HepG2 (cell line): ENCODE results near the gene MACROD2. TPM values are rescaled to one million over a fixed set of nuclear protein-coding genes. Genes with fewer than 3 reads are reported as not detected.
A peak's percentile ranks its signal among the peaks of the same experiment; 100 is the strongest.

ENCODE experiments used
- ATRX ChIP-seq: sonication (generic); formaldehyde crosslinking; IDR thresholded peaks from 2 replicates; pipeline ENCODE4 v1.4.0; 2020; ENCODE audit warnings: missing genetic modification reagents, borderline replicate concordance
- FOSL2 ChIP-seq: sonication (generic); formaldehyde crosslinking; IDR thresholded peaks from 2 replicates; pipeline ENCODE4 v1.4.0; 2020; ENCODE audit warnings: missing genetic modification reagents
- FOXA3 ChIP-seq: IDR thresholded peaks from 2 replicates; pipeline ENCODE4 v1.6.1; 2016; ENCODE audit warnings: missing genetic modification reagents, missing compliant biosample characterization
- SKI ChIP-seq: fragments of 450-650 bp; IDR thresholded peaks from one replicate; pipeline ENCODE4 v1.6.1; 2018; ENCODE audit warnings: mild to moderate bottlenecking; ENCODE audit not compliant: partially characterized antibody
- SNAPC4 ChIP-seq: sonication (generic); formaldehyde crosslinking; IDR thresholded peaks from 2 replicates; pipeline ENCODE4 v1.4.0; 2020; ENCODE audit warnings: mild to moderate bottlenecking, missing genetic modification reagents
- STAG1 ChIP-seq: sonication (generic); formaldehyde crosslinking; IDR thresholded peaks from 2 replicates; pipeline ENCODE4 v1.4.0; 2020; ENCODE audit warnings: missing genetic modification reagents
- STAT6 ChIP-seq: sonication (generic); formaldehyde crosslinking; IDR thresholded peaks from 2 replicates; pipeline ENCODE4 v1.4.0; 2020; ENCODE audit warnings: missing genetic modification reagents, mild to moderate bottlenecking, borderline replicate concordance
- TCF12 ChIP-seq, 2 experiments: fragments of 450-650 bp in 1 of 2; sonication (generic) in 1 of 2; formaldehyde crosslinking in 1 of 2; IDR thresholded peaks; 2 replicates each; pipeline versions ENCODE4 v1.6.1 to v1.8.0; 2017 to 2022; ENCODE audit warnings: antibody characterized with exemption in 1 of 2, mild to moderate bottlenecking in 1 of 2, missing genetic modification reagents in 1 of 2, moderate library complexity in 1 of 2
- TSC22D2 ChIP-seq: sonication (generic); formaldehyde crosslinking; IDR thresholded peaks from 2 replicates; pipeline ENCODE4 v1.5.1; 2020; ENCODE audit warnings: missing genetic modification reagents, mild to moderate bottlenecking, borderline replicate concordance
- ZFP62 ChIP-seq: sonication (generic); formaldehyde crosslinking; IDR thresholded peaks from 2 replicates; pipeline ENCODE4 v1.4.0; 2020; ENCODE audit warnings: missing genetic modification reagents
- ZFY ChIP-seq: sonication (generic); formaldehyde crosslinking; IDR thresholded peaks from 2 replicates; pipeline ENCODE4 v1.4.0; 2020; ENCODE audit warnings: missing genetic modification reagents
- ZNF317 ChIP-seq: sonication (generic); formaldehyde crosslinking; IDR thresholded peaks from 2 replicates; pipeline ENCODE4 v1.5.0; 2020; ENCODE audit warnings: mild to moderate bottlenecking, missing genetic modification reagents
- ZNF414 ChIP-seq: sonication (generic); formaldehyde crosslinking; IDR thresholded peaks from 2 replicates; pipeline ENCODE4 v1.5.0; 2020; ENCODE audit warnings: missing genetic modification reagents
- ZNF484 ChIP-seq: sonication (generic); formaldehyde crosslinking; IDR thresholded peaks from 2 replicates; pipeline ENCODE4 v1.5.1; 2020; ENCODE audit warnings: mild to moderate bottlenecking, low read depth, missing genetic modification reagents, borderline replicate concordance
- polyA plus RNA-seq, 8 experiments: library from polyadenylated mRNA; depleted of rRNA in 3 of 8; stranded (reverse) in 7 of 8; unstranded in 1 of 8; fragments of >200 nt; fragmentation: Illumina TruSeq in 4 of 8; extraction: Trizol in 4 of 8; gene quantifications; 2 replicates each; pipeline versions ENCODE4 v1.2.1 to v1.2.3, GENCODE V29; 2011 to 2016; ENCODE audit warnings: low read depth in 4 of 8, missing spikeins in 1 of 8, mixed read lengths in 1 of 8; ENCODE audit not compliant: insufficient read depth in 1 of 8
- total RNA-seq, 5 experiments: library from RNA; depleted of rRNA; stranded (reverse); fragments of >200 nt; fragmentation: Illumina TruSeq; extraction: Trizol; gene quantifications; 2 replicates each; pipeline ENCODE4 v1.2.3, GENCODE V29; 2016; ENCODE audit warnings: low read depth in 1 of 5
- TF ChIP-seq, protein P1 (sequence below): sonication (generic); formaldehyde crosslinking; IDR thresholded peaks from 2 replicates; pipeline ENCODE4 v1.8.1; 2023; ENCODE audit warnings: missing genetic modification reagents, mild to moderate bottlenecking, borderline replicate concordance
- TF ChIP-seq, protein P2 (sequence below): sonication (generic); formaldehyde crosslinking; IDR thresholded peaks from 2 replicates; pipeline ENCODE4 v1.5.0; 2020; ENCODE audit warnings: mild to moderate bottlenecking, missing genetic modification reagents, moderate library complexity
- TF ChIP-seq, protein P3 (sequence below): sonication (generic); formaldehyde crosslinking; IDR thresholded peaks from 2 replicates; pipeline ENCODE4 v1.4.0; 2020; ENCODE audit warnings: mild to moderate bottlenecking, missing genetic modification reagents

The MACROD2 gene
- total and polyA plus RNA-seq, 2 of the 13 experiments (the other 11 are each of a cell fraction or from before 2014, with no cell fraction given): 0.13 to 0.51 TPM

DNA sequence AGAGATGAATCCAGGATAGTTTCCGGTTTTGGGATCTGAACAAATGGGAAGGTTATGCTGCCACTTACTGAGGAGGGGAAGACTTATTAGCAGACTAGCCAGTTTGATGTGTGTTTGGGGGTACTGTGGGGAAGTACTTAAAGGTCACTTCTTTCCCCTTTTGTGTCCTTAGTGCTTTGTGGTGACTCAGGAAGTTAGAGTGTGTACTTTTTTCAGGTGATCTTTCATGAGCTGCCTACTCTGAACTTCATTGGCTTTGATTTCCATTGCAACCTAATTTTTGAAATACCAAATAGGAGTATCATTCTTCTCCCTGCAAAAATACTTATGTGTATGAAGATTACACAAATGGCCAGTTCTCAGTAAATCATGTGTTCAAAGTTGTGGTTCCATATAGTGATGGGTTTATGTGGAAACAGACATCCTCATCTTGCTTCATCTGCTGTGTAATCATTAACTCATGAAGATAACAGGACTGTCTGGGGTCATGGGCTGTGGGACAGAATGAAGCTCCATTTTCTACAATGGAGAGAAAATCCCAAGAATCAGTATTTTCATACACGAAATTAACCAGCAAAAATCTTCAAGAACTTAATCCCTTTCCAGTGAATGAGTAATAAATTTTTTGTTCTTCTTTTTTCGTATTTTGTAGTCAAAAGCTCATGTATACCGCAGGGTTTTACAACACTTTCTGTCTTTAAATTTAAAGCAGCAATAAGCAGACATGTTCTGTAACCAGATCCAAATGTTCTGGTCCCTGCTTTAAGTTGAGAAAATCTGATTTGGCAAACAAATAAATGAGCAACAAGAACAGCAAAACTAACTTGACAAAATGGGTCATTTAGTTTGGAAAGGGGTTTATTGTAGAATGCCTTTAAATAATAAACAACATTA lies 614.3 kb downstream of the MACROD2 start (continued):
- TF ChIP-seq ZNF317 (CRISPR knock-in tag) (no peak), TSC22D2 (CRISPR knock-in tag) (no peak), FOSL2 (no peak), SKI (no peak), ZNF414 (CRISPR knock-in tag) (no peak), ATRX (CRISPR knock-in tag) (no peak), TCF12 (IDR thresholded peaks at IDR 0.05) (no peak), TCF12 (CRISPR knock-in tag; IDR thresholded peaks at IDR 0.05) (no peak), ZFY (CRISPR knock-in tag) (no peak), ZFP62 (CRISPR knock-in tag) (no peak), STAT6 (CRISPR knock-in tag) (no peak), FOXA3 (peak; percentile 57), STAG1 (CRISPR knock-in tag) (no peak), SNAPC4 (no peak), ZNF484 (CRISPR knock-in tag) (no peak)
- TF ChIP-seq, protein P1, sequence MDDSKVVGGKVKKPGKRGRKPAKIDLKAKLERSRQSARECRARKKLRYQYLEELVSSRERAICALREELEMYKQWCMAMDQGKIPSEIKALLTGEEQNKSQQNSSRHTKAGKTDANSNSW: no peak
- TF ChIP-seq, protein P2, sequence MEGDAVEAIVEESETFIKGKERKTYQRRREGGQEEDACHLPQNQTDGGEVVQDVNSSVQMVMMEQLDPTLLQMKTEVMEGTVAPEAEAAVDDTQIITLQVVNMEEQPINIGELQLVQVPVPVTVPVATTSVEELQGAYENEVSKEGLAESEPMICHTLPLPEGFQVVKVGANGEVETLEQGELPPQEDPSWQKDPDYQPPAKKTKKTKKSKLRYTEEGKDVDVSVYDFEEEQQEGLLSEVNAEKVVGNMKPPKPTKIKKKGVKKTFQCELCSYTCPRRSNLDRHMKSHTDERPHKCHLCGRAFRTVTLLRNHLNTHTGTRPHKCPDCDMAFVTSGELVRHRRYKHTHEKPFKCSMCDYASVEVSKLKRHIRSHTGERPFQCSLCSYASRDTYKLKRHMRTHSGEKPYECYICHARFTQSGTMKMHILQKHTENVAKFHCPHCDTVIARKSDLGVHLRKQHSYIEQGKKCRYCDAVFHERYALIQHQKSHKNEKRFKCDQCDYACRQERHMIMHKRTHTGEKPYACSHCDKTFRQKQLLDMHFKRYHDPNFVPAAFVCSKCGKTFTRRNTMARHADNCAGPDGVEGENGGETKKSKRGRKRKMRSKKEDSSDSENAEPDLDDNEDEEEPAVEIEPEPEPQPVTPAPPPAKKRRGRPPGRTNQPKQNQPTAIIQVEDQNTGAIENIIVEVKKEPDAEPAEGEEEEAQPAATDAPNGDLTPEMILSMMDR: no peak
- TF ChIP-seq, protein P3, sequence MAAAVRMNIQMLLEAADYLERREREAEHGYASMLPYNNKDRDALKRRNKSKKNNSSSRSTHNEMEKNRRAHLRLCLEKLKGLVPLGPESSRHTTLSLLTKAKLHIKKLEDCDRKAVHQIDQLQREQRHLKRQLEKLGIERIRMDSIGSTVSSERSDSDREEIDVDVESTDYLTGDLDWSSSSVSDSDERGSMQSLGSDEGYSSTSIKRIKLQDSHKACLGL: no peak
